HG03571 (cell line): ENCODE data around the gene KCNB1.

Experiments
- ATAC-seq: cut with Tn5 transposase; IDR thresholded peaks from one replicate; pipeline ENCODE4 v1.9.1; 2021; ENCODE audit not compliant: unreplicated experiment

The KCNB1 gene

GRCh38 chr20:49501917-49502316 lies 19.4 kb upstream of the KCNB1 start:
- ATAC-seq: no peak

DNA sequence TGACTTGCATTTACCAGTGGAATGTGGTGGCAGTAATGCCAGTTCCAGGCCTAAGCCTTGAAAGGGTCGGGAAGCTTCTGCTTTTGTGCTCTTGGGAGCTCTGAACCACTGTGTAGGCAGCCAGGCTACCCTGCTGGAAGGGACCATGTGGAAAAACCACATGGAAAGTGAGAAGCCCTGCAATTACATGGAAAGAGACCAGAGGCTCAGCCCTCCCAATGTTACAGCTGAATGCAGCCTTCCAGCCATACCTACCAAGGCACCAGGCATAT lies 14.9 kb upstream of the KCNB1 start:
- ATAC-seq: no peak

GRCh38 chr20:49496553-49497397 lies 14.3 kb upstream of the KCNB1 start:
- ATAC-seq: no peak

GRCh38 chr20:49496043-49496442 lies 13.6 kb upstream of the KCNB1 start:
- no peak for ATAC-seq

GRCh38 chr20:49490689-49491088 lies 8.2 kb upstream of the KCNB1 start:
- no peak for ATAC-seq

DNA sequence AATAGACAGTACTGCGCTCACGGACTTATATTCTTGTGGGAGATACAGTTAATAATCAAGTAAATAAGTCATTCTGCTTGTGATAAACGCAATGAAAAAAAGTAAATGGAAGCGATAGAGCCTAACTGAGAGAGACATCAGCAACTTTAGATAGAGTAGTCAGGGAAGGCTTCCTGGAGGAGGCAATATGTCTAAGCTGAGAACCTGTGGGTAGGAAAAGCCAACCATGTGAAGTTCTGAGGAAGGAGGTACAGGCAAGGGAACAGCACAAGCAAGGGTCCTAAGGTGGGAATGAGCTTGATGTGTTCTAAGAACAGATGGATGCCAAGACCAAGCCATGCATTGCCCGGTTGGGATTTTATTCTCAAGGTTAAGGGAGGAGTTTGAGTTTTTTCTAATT lies 7.2 kb upstream of the KCNB1 start:
- ATAC-seq: no peak

DNA sequence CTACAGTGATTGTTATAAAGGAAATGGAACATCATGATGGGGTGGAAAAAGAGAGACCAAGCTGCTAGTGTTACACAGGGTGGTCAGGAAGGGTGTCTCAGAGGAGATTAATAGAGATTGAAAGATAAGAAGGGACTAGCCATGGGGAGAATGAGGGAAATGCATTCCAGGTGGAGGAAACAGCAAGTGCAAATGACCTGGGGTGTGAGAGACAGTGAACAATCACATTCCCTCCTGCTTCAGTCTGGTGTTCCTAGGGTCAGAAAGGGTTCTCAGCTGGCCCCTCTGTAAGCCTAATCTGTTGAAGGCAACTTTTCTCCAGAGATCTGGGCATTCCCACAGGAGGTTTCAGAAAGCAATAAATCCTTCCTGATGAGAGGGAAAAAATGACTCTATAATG lies 3.6 kb upstream of the KCNB1 start:
- ATAC-seq: no peak

- ATAC-seq: no peak
Observed at GRCh38 chr20:49485563-49485962, 3.1 kb upstream of the KCNB1 start.

DNA sequence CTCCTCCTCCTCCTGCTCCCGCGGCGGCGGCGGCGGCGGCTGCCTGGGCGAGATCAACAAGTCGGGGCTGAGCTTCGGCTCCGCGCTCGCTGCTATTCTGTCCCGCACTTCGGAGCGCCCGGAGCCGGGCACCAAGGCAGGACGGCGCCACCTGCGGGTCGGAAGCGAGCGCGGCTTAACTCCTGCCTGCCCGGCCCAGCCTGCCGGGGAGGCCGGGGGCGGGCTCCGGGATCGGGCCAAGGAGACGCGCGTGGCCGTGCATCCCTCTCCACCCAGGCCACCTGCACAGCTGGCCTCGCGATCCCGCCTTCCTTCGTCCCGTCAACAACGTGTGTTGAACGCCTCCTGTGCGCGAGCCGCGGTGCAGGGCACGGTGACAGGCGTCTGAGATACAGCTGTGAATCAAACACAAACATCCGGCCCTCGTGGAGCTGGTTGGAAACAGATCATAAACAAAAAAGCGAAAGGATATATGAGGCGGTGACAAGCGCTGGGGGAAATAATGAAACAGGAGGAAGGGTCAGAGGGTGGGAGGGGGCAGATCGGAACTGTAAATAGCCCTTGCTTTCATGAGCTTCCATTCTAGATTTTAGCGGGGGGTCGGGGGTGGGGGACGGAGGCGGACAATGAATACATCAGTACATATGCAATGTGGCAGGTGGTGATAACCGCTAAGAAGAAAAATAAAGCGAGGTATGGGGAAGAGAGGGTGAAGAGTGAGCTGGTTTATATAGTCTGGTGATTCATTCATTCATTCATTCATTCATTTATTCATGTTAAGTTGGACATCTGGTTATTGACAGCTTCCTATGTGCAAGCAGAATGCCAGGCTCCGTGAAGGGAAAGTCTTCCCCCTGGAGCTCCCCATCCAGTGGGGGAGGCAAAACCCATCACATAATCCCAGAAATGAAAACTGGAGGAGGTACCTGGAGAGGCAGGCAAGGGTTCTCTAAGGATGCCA lies 2.0 kb upstream of the KCNB1 start:
- no peak for ATAC-seq

DNA sequence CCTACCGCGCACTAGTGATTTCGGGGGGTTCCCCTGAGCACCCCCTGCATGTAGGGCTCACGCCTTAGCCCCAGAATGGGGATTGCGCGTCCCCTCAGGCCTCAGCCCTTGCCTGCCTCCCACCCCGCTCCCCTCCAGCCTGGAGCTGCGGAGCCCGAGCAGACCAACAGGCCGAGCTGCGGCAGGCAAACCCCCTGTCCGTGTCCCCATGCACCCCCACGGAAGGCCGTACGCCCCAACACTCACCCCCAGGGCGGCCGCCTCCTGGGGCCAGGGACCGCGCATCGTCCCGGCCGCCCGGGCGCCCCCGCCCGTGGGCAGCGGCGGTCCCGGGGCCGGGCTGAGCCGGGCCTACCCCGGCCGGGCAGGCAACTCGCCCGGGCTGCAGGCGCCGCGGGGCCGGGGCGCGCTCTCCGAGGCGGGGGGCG lies 1.2 kb upstream of the KCNB1 start:
- no peak for ATAC-seq

DNA sequence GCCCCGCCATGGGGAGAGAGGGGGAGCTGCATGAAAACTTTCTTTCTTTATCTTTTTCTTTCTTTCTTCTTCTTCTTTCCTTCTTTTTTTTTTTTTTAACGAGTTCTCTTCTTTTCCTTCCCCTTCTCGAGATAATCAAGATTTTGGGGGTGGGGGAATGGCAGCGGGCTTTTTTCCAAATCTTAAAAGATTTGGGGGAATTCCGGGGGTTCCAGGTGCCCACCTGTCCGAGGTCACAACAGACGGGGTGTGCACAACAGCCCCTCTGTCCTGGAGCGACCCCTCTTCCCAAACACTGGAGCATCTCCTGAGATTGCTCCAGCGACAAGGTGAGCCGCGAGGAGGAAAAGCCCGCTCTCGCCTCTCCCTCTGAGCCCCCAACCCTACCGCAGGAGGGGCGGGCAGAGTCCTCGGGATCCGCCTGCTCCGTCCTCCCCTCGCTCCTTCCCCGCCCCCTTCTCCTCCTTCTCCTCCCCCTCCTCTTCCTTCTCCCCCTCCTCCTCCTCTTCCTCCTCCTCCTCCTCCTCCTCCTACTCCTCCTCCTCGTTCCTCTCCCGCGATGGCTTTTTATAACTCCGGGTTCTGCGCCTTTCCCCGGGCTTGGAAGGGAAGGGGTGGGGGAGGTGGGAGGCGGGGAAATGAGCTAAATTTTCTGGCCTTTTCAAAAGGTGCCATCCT lies 689 bp upstream of the KCNB1 start:
- ATAC-seq: no peak

GRCh38 chr20:49482173-49482572 lies 295 bp downstream of the KCNB1 start:
- no peak for ATAC-seq

DNA sequence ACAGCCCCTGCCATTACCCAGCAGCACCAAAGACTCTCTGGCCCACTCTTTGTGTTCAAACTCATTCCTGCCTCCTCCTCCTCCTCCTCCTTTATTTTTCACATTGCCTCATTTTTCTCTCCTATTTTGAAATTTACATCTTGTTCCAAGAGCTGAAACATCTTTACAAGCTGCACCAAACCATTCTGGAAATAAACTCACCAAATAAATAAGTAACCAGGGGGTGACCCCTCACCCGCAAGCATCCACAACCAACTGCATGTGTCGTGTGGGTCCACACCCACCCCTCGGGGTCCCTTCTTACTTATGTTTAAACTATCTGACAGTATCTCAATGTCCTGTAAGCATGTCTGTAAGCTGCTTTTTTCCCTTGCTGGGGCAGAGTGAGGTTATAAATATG lies 1.4 kb downstream of the KCNB1 start:
- no peak for ATAC-seq

- no peak for ATAC-seq
Observed at GRCh38 chr20:49480236-49480635, 2.2 kb downstream of the KCNB1 start.

DNA sequence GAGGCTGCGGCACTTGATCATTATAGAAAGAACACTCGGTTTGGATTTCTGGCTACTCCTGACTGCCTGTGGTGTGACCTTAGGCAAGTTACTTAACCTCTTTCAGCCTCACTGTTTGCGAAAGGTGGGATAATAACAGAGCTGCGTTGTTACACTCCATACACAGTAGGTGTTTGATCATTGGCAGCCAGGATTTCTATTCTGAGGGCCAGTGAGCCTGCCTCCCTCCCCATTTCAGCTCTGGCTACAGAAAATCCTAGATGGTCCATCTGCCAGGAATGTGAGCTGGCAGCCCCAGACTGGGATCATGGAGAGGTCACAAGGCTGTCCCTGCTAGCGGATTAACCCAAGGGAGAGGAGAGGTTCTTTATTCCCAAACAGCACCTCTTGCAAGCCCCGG lies 2.7 kb downstream of the KCNB1 start:
- ATAC-seq: no peak

DNA sequence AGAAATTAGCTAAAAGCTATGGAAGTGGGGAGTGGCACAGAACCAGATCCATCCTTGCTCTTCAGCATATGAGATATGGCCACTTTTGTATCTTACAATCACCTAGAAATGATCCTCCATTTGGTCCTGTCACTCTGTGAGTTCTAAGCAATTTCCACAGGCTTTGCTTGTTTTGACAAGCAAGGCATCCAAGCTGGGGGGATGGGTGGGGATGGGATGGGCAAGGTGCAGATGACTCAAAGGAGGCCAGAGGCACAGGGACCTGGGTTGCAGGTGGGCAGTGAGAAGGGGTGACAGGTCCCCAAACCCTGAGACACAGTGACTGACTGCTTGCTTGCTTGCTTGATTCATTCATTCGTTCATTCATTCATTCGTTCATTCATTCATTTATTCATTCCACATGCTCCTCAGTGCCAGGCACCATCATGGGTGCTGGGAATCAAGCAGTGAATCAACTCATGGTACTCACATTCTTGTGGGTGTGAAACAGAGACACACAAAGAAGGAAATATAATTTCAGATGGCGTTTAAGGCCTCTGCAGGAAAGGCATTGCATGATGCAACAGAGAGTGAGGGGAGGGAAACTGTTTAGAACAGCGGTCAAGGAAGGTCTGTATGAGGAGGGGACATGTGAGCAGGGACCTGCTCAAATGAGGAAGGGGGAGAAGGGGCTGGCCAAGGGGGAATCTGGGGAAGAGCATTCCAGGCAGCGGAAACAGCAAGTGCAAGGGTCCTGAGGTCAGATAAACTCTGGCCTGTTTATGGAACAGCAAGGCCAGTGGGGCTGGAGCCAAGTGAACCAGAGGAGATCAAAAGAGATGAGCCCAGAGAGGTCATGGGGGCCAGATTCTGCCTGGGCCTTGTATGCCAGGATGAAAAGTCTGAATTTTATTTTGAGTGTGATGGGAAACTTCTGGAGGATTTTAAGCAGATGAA lies 3.4 kb downstream of the KCNB1 start:
- ATAC-seq: no peak

DNA sequence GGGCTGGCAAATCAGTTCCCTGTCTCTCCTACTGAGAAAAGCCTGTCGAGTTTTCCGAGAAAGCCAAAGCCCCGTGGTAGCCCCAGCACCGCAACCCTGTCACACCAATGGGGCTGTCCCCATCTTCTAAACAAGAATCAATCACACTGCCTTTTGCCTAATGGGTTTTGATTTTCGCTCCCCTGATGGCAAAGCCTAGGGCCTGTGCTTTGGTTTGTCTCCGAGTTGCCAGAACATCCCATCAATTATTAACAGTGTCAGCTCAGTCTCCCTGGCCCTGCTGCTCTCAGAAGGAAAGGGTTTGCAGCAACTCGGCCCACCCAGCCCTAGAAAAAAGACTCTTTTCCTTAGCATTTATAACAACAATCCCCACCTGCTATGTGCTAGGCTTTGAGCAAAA lies 4.2 kb downstream of the KCNB1 start:
- no peak for ATAC-seq

DNA sequence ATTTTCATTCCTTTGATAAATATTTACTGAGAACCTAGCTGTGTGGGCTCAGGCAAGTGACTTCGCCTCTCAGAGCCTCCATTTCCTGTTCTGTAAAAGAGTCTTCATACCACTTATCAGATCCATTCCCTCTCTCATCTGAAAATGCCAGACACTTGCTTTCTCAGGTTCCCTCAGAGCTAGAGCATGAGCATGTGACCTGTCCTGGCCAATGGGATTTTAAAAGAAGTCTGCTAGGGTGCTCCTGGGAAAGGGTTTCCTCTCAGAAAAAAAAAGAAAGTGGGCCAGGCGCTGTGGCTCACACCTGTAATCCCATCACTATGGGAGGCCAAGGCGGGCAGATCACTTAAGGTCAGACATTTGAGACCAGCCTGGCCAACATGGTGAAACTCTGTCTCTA lies 5.3 kb downstream of the KCNB1 start:
- no peak for ATAC-seq

GRCh38 chr20:49476016-49476355 lies 6.5 kb downstream of the KCNB1 start:
- no peak for ATAC-seq

- no peak for ATAC-seq
Observed at GRCh38 chr20:49475292-49476015, 7.0 kb downstream of the KCNB1 start.
